Mesendoderm (in vitro differentiated cells): ENCODE measurements around the gene ANKRD40.

Experiments used
- DNase-seq: peaks from one replicate; pipeline ENCODE4 v3.0.0; 2013
- H2AK5ac ChIP-seq: 2 replicates; pipeline ENCODE4 v1.6.1; 2013; ENCODE audit warnings: low read length, inconsistent platforms
- H2BK120ac ChIP-seq: 2 replicates; pipeline ENCODE4 v1.6.1; 2013; ENCODE audit warnings: low read depth, mild to moderate bottlenecking, low read length, moderate library complexity, mixed read lengths
- H2BK15ac ChIP-seq: replicated peaks from 2 replicates; pipeline ENCODE4 v1.6.1; 2013; ENCODE audit warnings: low read depth, mild to moderate bottlenecking, moderate library complexity
- H2BK5ac ChIP-seq: 2 replicates; pipeline ENCODE4 v1.6.1; 2013; ENCODE audit warnings: low read length, inconsistent platforms
- H3K18ac ChIP-seq: 2 replicates; pipeline ENCODE4 v1.6.1; 2013; ENCODE audit warnings: mild to moderate bottlenecking, low read length, mixed read lengths
- H3K23ac ChIP-seq: one replicate; pipeline ENCODE4 v1.6.1; 2013; ENCODE audit warnings: low read length
- H3K27ac ChIP-seq: 2 replicates; pipeline ENCODE4 v1.5.1; 2013; ENCODE audit warnings: low read depth, mild to moderate bottlenecking, inconsistent platforms, low read length, moderate library complexity
- H3K27me3 ChIP-seq: 2 replicates; pipeline ENCODE4 v1.6.1; 2013; ENCODE audit warnings: low read length, control low read depth, mild to moderate bottlenecking, inconsistent platforms; ENCODE audit not compliant: insufficient read depth, poor library complexity
- H3K36me3 ChIP-seq: 2 replicates; pipeline ENCODE4 v1.6.1; 2013; ENCODE audit warnings: low read length, inconsistent platforms; ENCODE audit not compliant: control insufficient read depth, insufficient read depth
- H3K4ac ChIP-seq: one replicate; pipeline ENCODE4 v1.6.1; 2013; ENCODE audit warnings: low read depth, mild to moderate bottlenecking, low read length, moderate library complexity
- H3K4me1 ChIP-seq: 2 replicates; pipeline ENCODE4 v1.6.1; 2013; ENCODE audit warnings: low read depth, low read length, inconsistent platforms; ENCODE audit not compliant: control insufficient read depth
- H3K4me2 ChIP-seq: 2 replicates; pipeline ENCODE4 v1.6.1; 2013; ENCODE audit warnings: low read length
- H3K4me3 ChIP-seq: 2 replicates; pipeline ENCODE4 v1.5.1; 2013; ENCODE audit warnings: mild to moderate bottlenecking, low read length
- H3K56ac ChIP-seq: one replicate; pipeline ENCODE4 v1.6.1; 2013; ENCODE audit warnings: low read length
- H3K79me1 ChIP-seq: 2 replicates; pipeline ENCODE4 v1.6.1; 2013; ENCODE audit warnings: low read length, inconsistent platforms
- H3K79me2 ChIP-seq: 2 replicates; pipeline ENCODE4 v1.6.1; 2013; ENCODE audit warnings: mild to moderate bottlenecking, low read length; ENCODE audit not compliant: control insufficient read depth, insufficient read depth
- H3K9ac ChIP-seq: 2 replicates; pipeline ENCODE4 v1.6.1; 2013; ENCODE audit warnings: low read length, inconsistent platforms
- H4K5ac ChIP-seq: one replicate; pipeline ENCODE4 v1.6.1; 2013; ENCODE audit warnings: low read length
- H4K8ac ChIP-seq: one replicate; pipeline ENCODE4 v1.6.1; 2013; ENCODE audit warnings: low read depth, mild to moderate bottlenecking, control low read depth, low read length, moderate library complexity
- WGBS: extraction: QIAGEN DNeasy Blood & Tissue Kit; methylation state at CpG from one replicate; pipeline ENCODE4 v1.1.7; 2013; ENCODE audit warnings: low lambda C conversion rate, missing lambda C conversion rate; ENCODE audit not compliant: insufficient coverage; ENCODE audit errors: extremely low coverage; 5-methylcytosine and 5-hydroxymethylcytosine counted together

ANKRD40 gene

DNA sequence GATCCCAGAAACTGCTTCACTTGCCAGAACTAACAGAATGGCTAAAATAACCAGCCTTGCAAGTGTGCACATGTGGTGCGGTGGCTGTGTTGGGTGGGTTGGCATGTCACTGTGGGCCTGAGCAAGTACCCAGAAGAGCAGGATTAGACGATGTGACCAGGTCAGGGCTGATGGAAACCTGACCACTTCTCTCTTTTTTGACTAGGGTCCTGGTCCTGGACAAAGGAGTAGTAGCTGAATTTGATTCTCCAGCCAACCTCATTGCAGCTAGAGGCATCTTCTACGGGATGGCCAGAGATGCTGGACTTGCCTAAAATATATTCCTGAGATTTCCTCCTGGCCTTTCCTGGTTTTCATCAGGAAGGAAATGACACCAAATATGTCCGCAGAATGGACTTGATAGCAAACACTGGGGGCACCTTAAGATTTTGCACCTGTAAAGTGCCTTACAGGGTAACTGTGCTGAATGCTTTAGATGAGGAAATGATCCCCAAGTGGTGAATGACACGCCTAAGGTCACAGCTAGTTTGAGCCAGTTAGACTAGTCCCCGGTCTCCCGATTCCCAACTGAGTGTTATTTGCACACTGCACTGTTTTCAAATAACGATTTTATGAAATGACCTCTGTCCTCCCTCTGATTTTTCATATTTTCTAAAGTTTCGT, 16.7 kb downstream of the ANKRD40 start:
- Histone ChIP-seq H2BK120ac (no peak overlapping the region), H3K4me2 (no peak overlapping the region), H3K56ac (no peak overlapping the region), H3K79me2 (no peaks in the 10 kb centered on the region), H3K27ac (no peak overlapping the region), H3K4me1 (no peaks in the 10 kb centered on the region), H3K27me3 (no peaks in the 10 kb centered on the region), H3K4ac (no peak overlapping the region), H3K36me3 (peaks cover 9% of the 10 kb centered on the region), H2AK5ac (no peak overlapping the region), H3K79me1 (no peaks in the 10 kb centered on the region), H3K9ac (no peak overlapping the region), H3K23ac (no peak overlapping the region), H4K5ac (no peak overlapping the region), H4K8ac (no peak overlapping the region), H2BK5ac (no peak overlapping the region), H3K18ac (no peak overlapping the region), H2BK15ac (no peak overlapping the region), H3K4me3 (no peak overlapping the region)
- no CpG with 5 or more reads among the region's 9 CpGs for whole genome bisulfite sequencing
- DNase-seq = no peak

DNA sequence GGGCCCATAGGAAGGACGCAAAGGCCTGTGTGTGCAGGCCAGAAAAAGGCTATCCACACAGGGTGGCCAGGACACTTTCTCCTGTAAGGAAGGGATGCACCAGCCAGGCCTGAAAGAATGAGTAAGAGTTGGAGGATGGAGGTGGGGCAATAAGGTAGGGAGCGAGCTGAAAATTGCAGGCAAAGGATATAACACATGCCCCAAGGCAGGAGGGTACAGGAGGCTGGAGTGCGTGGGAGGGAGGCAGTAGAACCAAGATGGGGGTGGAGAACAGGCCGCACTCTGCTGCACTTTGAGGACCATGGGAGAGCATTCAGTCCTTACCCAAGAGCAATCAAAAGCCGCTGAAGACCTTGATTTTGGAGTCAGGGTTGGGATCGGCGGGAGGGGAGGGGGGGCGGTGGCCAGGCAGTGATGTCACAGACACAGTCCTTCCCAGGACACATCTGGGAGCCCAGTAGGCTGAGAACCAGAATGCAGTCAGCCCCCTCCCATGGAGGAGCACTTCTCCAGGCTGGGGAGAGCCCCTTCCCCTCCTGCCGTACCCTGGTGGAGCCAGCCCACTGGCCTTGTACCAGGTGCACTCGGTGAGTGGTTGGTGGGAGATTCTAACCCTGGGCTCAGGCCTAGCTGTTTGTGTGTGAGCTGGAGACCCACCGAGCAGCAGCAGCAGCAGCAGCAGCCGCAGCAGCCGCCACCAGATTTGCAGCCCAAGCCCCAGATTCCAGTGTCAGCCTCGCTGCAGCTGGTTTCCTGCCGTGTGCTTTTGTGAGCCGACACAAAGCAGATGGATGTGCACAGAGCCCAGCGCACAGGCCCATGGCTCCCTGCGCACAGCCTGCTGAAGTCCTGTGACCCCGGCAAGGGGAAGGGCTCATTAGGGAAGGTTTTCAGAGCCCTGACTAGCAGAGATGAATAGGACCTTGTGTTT, 17.5 kb downstream of the ANKRD40 start:
- no peak overlapping the region for H4K5ac ChIP-seq
- no peak overlapping the region for H2BK5ac ChIP-seq
- peaks cover 6% of the 10 kb centered on the region for H3K36me3 ChIP-seq
- peak overlapping the region; percentile 42 for H3K56ac ChIP-seq
- no peak overlapping the region for H3K4me2 ChIP-seq
- H2BK120ac ChIP-seq = no peak overlapping the region
- no peak overlapping the region for H4K8ac ChIP-seq
- peak; percentile 19 for DNase-seq
- H3K18ac ChIP-seq = no peak overlapping the region
- peak overlapping the region; percentile 68 for H3K27ac ChIP-seq
- H3K9ac ChIP-seq = peak overlapping the region; percentile 25
- no peak overlapping the region for H3K4ac ChIP-seq
- H3K4me3 ChIP-seq = no peak overlapping the region
- no peak overlapping the region for H2AK5ac ChIP-seq
- H3K4me1 ChIP-seq = no peaks in the 10 kb centered on the region
- no CpG with 5 or more reads among the region's 19 CpGs for WGBS
- no peak overlapping the region for H2BK15ac ChIP-seq
- H3K79me2 ChIP-seq = no peaks in the 10 kb centered on the region
- no peak overlapping the region for H3K23ac ChIP-seq
- no peaks in the 10 kb centered on the region for H3K79me1 ChIP-seq
- H3K27me3 ChIP-seq = no peaks in the 10 kb centered on the region

DNA sequence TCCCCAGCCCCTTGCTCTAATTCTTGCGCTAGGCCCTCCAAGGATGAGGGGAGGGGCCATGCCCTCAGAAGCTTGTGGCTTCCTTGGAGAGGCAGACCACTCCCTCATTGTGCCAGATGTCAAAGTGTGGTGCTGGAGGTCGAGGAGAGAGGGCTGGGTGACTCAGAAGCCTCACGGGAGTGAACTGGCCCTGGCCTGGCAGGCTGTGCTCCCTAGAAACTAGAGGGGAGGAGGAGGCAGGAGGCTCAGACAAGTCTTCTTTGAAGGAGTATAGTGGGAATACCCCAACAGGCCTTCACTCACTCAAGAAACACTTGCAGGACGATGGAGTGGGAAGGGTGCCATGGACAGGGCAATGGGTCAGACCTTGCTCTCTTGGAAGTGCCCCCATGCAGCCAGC, 18.5 kb downstream of the ANKRD40 start:
- Histone ChIP-seq H2BK5ac (no peak overlapping the region), H3K79me1 (no peaks in the 10 kb centered on the region), H3K36me3 (peaks cover 4% of the 10 kb centered on the region), H3K9ac (no peak overlapping the region), H3K27me3 (no peaks in the 10 kb centered on the region), H2AK5ac (no peak overlapping the region), H3K4ac (no peak overlapping the region), H3K4me2 (no peak overlapping the region), H2BK120ac (no peak overlapping the region), H3K4me3 (no peak overlapping the region), H2BK15ac (no peak overlapping the region), H3K18ac (no peak overlapping the region), H3K23ac (no peak overlapping the region), H3K4me1 (peaks cover 1% of the 10 kb centered on the region), H4K8ac (no peak overlapping the region), H3K56ac (no peak overlapping the region), H3K79me2 (no peaks in the 10 kb centered on the region), H4K5ac (no peak overlapping the region), H3K27ac (no peak overlapping the region)
- no CpG with 5 or more reads among the region's 4 CpGs for WGBS
- peak; percentile 51 for DNase-seq

DNA sequence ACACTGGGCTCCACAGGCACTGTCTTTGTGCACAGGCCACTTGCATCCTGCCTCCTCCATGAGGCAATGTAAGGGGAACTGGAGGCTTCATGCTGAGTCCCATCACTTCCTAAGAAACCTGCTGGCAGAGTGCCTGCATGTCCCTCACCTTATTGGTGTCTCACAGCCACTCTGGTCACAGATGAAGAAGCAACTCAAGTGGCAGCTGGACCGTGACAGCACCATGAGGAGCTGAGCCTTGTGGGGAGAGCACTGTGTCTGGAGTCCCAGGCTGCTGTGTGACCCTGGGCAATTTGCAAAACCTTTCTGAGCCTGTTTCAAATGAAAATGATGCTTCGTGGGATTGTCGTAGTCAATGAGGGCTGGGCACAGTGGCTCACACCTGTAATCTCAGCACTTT, 19.5 kb downstream of the ANKRD40 start:
- Histone ChIP-seq H2BK5ac (no peak overlapping the region), H2BK120ac (no peak overlapping the region), H3K4me3 (no peak overlapping the region), H3K56ac (no peak overlapping the region), H3K36me3 (peaks cover 2% of the 10 kb centered on the region), H3K4ac (no peak overlapping the region), H3K27me3 (no peaks in the 10 kb centered on the region), H2AK5ac (no peak overlapping the region), H3K9ac (no peak overlapping the region), H3K27ac (no peak overlapping the region), H3K79me2 (no peaks in the 10 kb centered on the region), H3K18ac (no peak overlapping the region), H3K4me1 (peaks cover 1% of the 10 kb centered on the region), H3K79me1 (no peaks in the 10 kb centered on the region), H2BK15ac (no peak overlapping the region), H3K23ac (no peak overlapping the region), H4K5ac (no peak overlapping the region), H3K4me2 (no peak overlapping the region), H4K8ac (no peak overlapping the region)
- no CpG with 5 or more reads among the region's 3 CpGs for WGBS
- no peak for DNase-seq

DNA sequence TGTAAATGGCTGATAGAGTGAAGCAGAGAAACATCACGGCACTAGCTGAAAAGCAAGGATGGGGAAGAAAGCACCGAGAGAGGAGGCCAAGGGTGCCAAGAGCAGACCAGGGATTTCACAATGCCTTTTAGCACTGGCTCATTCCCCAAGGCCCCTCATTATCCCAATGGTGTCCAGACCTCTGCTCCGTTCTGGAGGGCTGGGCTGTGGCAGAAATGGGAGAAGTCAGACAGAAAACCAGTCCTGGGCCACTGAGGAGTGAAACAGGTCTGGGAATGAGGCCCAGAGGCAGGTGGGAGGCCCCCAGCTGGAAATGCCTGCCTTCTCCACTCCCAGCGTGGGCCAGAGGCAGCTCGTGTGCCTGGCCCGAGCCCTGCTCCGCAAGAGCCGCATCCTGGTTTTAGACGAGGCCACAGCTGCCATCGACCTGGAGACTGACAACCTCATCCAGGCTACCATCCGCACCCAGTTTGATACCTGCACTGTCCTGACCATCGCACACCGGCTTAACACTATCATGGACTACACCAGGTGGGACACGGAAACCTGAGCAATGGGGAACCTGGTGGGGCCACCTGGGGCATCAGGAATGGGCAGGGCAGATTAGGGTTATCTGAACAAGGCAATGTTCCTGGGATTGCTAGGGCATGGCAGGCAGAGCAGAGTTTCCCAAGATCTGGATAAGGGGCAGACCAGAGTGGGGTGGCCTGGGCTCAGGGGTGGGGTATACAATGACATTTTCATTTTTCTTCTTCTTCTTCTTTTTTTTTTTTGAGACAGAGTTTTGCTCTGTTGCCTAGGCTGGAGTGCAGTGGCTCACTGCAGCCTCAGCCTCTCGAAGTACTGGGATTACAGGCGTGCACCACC, 20.3 kb downstream of the ANKRD40 start:
- no peak overlapping the region for H3K4me2 ChIP-seq
- no peaks in the 10 kb centered on the region for H3K27me3 ChIP-seq
- H4K5ac ChIP-seq = no peak overlapping the region
- H2BK15ac ChIP-seq = no peak overlapping the region
- no peak overlapping the region for H3K56ac ChIP-seq
- H3K23ac ChIP-seq = no peak overlapping the region
- DNase-seq = peak; percentile 62
- H3K27ac ChIP-seq = no peak overlapping the region
- no peak overlapping the region for H3K4ac ChIP-seq
- no peak overlapping the region for H3K9ac ChIP-seq
- no peak overlapping the region for H2BK5ac ChIP-seq
- no peak overlapping the region for H3K18ac ChIP-seq
- no peaks in the 10 kb centered on the region for H3K79me1 ChIP-seq
- H4K8ac ChIP-seq = no peak overlapping the region
- no peaks in the 10 kb centered on the region for H3K79me2 ChIP-seq
- H3K36me3 ChIP-seq = no peaks in the 10 kb centered on the region
- no peak overlapping the region for H3K4me3 ChIP-seq
- H2BK120ac ChIP-seq = no peak overlapping the region
- H3K4me1 ChIP-seq = peaks cover 1% of the 10 kb centered on the region
- no peak overlapping the region for H2AK5ac ChIP-seq
- no CpG with 5 or more reads among the region's 16 CpGs for WGBS
